GM18520 (cell line): ENCODE measurements around the gene ARMC10.
"Not testable (repeated sequence)": the region's sequence is repeated elsewhere in the genome, so short reads cannot be mapped to it uniquely, and the experiment has no call there.

ENCODE experiments used
- ATAC-seq: cut with Tn5 transposase; IDR thresholded peaks from one replicate; pipeline ENCODE4 v1.9.1; 2021; ENCODE audit not compliant: unreplicated experiment

Gene ARMC10

GRCh38 chr7:103074519-103075336 is at the start of gene ARMC10, which contains the start of gene FBXL13:
TSS of gene ARMC10 (plus strand) at chr7:103075140. CDS start at chr7:103075273, 133 bp downstream.
TSS of gene FBXL13 (minus strand) at chr7:103074796.
- ATAC-seq: peak; percentile 81

- ATAC-seq: no peak
Observed at GRCh38 chr7:103025341-103025740, 49.6 kb upstream of the ARMC10 start.

DNA sequence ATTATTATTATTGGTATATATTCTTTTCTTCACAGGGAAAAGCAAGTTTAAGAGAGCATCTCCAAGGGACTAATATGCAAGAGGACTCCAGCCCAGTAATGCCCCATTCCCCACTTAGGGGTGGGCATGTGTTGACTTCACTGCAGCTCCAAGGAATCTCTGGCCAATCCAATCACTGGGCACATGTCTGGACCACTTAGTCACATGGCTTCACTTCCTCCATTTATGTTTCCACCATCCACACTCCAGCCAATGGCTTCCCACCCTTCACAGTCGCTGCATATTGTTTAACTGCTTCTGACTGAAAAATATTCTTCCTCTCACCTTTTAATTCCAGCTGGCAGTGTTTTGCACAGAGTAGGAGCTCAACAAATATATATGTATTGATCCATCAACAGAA is 43.9 kb upstream of the ARMC10 start:
- no peak for ATAC-seq

- ATAC-seq: no peak
Observed at GRCh38 chr7:103031781-103032180, 43.2 kb upstream of the ARMC10 start.

- ATAC-seq: not testable (repeated sequence)
Observed at GRCh38 chr7:103034318-103034717, 40.6 kb upstream of the ARMC10 start.

GRCh38 chr7:103037476-103037822 is 37.5 kb upstream of the ARMC10 start:
- no peak for ATAC-seq

- ATAC-seq: not testable (repeated sequence)
Observed at GRCh38 chr7:103037823-103038739, 36.9 kb upstream of the ARMC10 start.

- not testable (repeated sequence) for ATAC-seq
Observed at GRCh38 chr7:103041815-103042214, 33.1 kb upstream of the ARMC10 start.

- no peak for ATAC-seq
Observed at GRCh38 chr7:103048833-103049232, 26.1 kb upstream of the ARMC10 start.

DNA sequence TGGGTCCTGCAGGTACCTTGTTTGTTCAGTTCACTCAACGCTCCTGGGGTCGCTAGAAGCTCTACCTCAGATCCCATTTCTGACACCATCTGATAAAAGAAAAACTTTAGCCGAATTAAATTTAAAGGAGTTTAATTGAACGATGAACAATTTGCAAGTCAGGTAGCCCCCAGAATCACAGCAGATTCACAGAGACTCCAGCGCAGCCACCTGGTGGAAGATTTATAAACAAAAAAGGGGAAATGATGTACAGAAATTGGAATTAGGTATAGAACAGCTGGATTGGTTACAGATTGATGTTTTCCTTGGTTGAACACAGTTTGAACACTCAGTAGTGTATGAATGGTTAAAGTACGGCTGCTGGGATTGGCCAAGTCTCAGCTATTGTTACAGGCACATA is 23.4 kb upstream of the ARMC10 start:
- no peak for ATAC-seq

GRCh38 chr7:103056006-103056405 is 18.9 kb upstream of the ARMC10 start:
- ATAC-seq: not testable (repeated sequence)

- ATAC-seq: no peak
Observed at GRCh38 chr7:103058122-103058521, 16.8 kb upstream of the ARMC10 start.

GRCh38 chr7:103059471-103059870 is 15.5 kb upstream of the ARMC10 start:
- no peak for ATAC-seq

DNA sequence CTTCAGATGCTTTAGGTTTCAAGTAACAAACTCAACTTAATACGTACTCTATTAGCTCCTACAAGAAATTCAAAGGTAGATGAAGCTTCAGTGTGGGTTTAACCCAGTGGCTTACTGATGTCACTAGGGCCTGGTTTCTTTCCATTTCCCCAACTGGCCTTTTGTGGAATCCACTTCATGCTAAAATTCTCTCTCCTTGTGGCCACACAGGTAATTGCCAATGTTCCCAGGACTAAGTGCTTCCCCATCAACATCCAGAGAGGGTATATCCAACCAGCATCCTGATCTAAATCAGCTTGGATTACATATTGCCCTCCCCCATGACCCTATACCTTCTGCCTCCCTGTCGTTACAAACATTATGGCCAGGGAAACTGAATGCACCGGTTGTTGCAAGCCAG is 11.0 kb upstream of the ARMC10 start:
- no peak for ATAC-seq

- no peak for ATAC-seq
Observed at GRCh38 chr7:103065667-103066066, 9.3 kb upstream of the ARMC10 start.

DNA sequence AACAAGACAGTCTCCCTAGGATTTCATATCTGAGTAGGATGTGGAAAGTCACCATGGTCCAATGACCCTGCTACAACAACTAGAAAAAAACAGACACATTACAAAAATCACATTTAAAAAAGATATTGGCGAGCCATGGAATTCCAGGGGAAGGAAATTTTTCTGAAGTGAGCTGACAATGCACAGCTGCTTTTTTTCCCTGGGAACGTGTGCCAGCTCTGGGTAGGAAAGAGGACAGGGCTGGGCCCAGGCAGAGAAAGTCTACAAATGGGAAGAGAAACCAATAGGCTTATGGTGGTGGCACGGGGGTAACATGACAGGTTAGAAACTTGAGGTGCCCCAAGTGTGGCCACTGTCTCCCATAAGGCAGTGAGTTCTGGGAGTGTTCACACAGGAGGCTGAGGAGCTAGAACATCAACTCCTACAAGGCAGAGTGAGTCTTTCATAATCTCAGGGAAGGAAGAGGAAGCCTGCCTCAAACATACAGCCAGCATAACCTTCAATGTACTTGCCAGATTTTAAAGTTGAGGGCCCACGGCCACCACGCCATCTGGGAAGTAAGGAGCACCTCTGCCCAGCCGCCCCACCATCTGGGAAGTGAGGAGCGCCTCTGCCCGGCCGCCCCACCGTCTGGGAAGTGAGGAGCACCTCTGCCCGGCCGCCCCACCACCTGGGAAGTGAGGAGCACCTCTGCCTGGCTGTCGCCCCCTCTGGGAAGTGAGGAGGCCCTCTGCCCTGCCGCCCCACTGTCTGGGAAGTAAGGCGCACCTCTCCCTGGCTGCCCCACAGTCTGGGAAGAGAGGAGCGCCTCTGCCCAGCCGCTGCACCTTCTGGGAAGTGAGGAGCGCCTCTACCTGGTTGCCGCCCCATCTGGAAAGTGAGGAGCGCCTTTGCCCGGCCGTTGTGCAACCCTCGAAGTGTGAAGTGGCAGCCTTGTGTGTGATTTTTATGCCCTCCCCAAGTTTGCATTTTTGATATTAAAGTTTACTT is 6.2 kb upstream of the ARMC10 start:
- no peak for ATAC-seq

DNA sequence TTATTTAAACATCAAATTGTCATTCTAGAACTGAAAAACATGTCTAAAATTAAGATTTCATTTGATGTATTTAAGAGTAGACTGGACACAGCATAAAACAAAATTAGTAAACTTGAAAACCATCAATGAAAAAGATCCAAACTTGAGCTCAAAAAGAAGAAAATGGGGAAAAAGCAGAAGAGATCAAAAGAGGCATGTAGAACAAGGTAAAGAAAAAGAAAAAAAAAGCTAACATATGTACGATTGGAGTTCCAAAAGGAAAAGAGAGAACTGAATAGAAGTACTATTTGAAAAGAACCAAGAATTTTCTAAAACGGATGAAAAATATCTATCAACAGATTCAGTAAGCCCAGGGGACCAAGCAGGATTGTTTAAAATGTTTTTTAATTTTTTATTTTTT is 3.9 kb upstream of the ARMC10 start:
- no peak for ATAC-seq

GRCh38 chr7:103073989-103074518 is 886 bp upstream of the ARMC10 start:
- no peak for ATAC-seq

GRCh38 chr7:103075337-103075918 is 488 bp downstream of the ARMC10 start:
- peak; percentile 19 for ATAC-seq

- ATAC-seq: no peak
Observed at GRCh38 chr7:103076764-103077163, 1.8 kb downstream of the ARMC10 start.
